NCI-H2107 treated with DMSO at 0.1 percent for 48 hours (cell line): ENCODE data around the gene NHP2.
A peak's percentile ranks its signal among the peaks of the same experiment; 100 is the strongest.

Source experiments
- DNase-seq: peaks from one replicate; lab custom pipeline; 2025; ENCODE audit not compliant: unreplicated experiment; lab: John Stamatoyannopoulos, UW

The NHP2 gene

DNA sequence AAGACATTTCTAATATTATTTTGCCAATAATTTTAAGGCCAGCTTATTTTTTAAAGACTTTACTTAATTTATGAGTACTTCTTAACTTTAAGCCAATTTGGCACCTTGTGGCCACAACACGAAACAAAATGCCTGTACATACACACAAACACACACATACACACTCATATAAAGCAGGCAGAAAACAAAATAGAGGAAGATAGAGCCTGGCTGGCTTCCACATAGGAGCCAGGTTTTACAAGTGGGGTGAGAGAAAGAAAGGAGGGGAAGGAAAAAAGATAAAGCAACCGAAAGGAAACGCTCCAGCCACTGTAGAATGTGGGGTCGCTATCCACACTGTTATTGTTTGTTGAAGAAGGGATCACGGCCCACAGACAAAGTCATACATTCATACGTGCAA, 23.1 kb upstream of the NHP2 start:
- DNase-seq = no peak

- DNase-seq = no peak
Observed at GRCh38 chr5:178174456-178174855, 20.8 kb upstream of the NHP2 start.

DNA sequence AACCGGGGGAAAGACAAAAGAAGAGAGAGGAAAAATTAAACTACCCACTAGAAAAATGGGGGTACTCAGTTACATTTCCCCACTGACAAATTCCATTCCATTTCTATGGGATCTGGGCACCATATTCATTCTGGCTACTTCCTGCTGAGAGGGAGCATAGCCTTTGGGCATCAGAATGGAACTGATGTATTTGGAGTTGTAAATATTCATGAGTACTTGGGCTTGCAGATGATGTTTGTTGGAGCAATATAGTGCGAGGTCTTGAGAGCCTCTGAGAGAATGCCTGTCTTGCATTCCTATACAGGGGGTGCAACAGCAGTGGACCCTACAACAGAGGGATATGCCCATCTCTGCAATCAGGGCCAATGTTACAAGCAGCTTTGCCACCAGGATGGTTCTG, 16.8 kb upstream of the NHP2 start:
- DNase-seq = no peak

GRCh38 chr5:178165581-178165980, 11.9 kb upstream of the NHP2 start:
- no peak for DNase-seq

- peak; percentile 64 for DNase-seq
Observed at GRCh38 chr5:178163772-178164735, 10.4 kb upstream of the NHP2 start.

DNA sequence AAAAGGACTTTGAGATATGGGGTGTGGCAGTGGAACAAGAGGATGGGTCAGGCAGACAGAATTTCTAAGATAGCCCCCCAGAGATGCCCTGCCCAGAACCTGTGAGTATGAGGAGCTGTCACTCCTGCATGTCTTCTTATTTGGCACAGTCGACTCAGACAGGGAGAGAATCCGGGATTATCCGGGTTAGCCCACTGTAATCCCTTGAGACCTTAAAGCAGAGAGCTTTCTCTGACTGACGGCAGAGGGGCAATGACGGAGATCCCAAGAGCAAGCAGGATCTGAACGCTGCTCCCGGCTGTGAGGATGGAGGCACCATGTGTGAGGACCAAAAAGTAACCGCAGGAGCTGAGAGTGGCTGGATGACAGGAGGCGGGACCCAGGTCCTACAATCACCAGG, 8.8 kb upstream of the NHP2 start:
- DNase-seq = no peak

DNA sequence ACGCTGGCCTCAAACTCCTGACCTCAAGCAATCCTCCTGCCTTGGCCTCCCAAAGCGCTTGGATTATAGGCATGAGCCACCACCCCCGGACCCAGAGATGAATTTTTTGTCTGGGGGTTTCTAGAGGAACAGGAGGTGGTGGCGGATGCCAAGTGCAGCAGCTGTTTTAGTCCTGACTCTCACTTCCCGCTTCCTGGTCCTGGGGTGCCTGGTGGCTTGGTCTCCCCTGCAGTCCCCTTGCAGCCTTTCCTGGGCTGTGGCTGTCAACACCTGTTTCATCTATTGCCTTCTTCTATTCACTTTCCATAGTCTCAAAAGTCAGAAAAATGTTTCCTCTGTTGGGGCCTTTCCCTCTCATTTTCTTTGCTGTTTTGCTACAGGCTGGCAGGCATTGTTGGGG, 6.5 kb upstream of the NHP2 start:
- DNase-seq = no peak

DNA sequence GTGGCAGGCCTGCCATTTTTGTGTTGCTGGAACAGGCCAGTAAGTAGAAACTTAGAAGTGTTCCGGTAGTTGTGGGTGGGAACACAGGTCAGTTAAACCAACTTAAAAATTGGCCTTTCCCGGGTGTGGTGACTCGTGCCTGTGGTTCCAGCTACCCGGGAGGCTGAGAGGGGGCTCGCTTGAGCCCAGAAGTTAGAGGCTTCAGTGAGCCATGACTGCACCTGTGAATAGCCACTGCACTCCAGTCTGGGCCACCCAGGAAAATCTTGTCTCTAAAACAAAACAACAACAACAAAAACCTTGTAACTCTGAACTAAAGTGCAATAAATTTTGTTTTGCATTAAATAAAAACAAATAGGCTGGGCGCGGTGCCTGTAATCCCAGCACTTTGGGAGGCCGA, 1.4 kb upstream of the NHP2 start:
- no peak for DNase-seq

GRCh38 chr5:178152491-178153444, 917 bp downstream of the NHP2 start:
- no peak for DNase-seq

GRCh38 chr5:178150977-178151734, 2.5 kb downstream of the NHP2 start:
- no peak for DNase-seq

DNA sequence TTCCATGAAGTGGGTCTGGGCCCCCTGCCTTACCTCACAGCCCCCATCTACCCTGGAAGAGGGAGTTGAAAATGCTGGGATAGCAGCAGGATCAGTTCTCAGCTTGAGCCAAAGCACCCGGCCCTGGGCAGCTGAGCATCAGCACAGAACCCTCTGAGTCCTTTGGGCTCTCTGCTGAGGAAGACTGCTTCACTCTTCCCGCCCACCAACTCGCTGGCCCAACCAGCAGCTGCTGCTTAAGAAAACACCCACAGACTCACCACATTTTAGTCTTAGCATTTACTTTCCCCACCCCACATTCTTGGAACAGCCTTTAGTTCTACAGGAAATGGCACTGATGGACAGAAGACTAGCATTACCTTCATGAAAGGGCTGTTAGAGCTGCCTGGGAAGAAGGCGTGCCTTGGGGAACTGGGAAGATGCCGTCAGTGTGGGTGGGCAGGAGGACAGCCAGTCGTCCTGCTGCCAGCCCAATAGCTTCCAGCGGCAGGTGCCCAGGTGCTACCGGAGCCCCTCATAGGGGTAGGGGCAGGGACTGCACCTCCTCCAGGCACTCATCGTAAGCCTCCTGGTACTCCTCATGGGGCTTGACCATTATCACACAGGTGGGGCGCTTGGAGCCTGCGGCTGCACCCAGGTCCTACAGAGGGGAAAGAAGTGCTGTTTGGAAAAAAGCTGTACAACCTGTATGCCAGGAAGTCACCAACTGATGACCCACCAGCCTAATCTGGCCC, 4.3 kb downstream of the NHP2 start:
- DNase-seq = no peak

GRCh38 chr5:178147406-178147805, 6.3 kb downstream of the NHP2 start:
- DNase-seq = no peak

GRCh38 chr5:178145965-178146820, 7.5 kb downstream of the NHP2 start:
- DNase-seq = no peak

DNA sequence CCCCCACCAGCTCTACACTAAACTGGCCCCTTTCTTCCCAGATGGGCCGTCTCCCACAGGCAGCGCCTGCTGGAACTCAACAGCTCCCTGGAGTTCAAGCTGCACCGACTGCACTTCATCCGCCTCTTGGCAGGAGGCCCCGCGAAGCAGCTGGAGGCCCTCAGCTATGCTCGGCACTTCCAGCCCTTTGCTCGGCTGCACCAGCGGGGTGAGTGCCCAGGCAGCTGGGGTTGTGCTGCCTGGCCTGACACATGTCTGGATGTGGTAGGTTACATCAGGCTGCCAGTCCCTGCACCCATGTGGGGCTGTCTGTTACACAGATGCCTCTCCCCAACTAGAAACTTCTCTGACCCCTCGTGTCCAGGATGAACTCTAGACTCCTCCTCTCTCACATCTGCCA, 9.8 kb downstream of the NHP2 start:
- no peak for DNase-seq

- no peak for DNase-seq
Observed at GRCh38 chr5:178143246-178143645, 10.4 kb downstream of the NHP2 start.

DNA sequence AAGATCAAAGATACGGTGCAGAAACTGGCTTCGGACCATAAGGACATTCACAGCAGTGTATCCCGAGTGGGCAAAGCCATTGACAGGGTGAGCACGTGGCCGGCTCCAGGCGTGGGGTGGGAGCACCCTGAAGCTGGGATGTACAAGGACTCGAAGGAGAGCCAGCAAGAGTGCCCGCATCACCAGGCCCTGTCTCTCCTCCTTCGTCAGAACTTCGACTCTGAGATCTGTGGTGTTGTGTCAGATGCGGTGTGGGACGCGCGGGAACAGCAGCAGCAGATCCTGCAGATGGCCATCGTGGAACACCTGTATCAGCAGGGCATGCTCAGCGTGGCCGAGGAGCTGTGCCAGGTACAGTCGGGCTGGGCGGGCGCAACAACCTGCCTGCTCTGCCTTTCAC, 11.0 kb downstream of the NHP2 start:
- no peak for DNase-seq

DNA sequence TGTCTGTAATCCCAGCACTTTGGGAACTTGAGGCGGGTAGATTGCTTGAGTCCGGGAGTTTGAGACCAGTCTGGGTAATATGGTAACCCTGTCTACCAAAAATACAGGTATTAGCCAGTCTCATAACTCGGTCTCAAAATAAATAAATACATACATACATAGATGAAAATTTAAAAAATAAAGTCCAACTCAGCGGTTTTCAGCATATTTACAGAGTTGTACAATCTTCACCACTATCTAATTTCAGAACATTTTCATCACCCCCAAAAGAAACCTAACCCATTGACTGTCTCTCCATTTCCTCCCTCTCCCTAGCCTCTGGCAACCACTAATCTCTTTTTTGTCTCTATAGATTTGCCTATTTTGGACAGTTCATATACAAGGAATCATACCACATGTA, 12.1 kb downstream of the NHP2 start:
- no peak for DNase-seq

- DNase-seq = no peak
Observed at GRCh38 chr5:178137991-178138390, 15.7 kb downstream of the NHP2 start.

- DNase-seq = no peak
Observed at GRCh38 chr5:178136990-178137389, 16.7 kb downstream of the NHP2 start.
